BJ (cell line): ENCODE data around the gene CUTA. TPM values are rescaled to one million over a fixed set of nuclear protein-coding genes. Genes with fewer than 3 reads are reported as not detected.
A peak's percentile ranks its signal among the peaks of the same experiment; 100 is the strongest.

Source experiments
- CTCF ChIA-PET: fragments of 350-600 bp; formaldehyde crosslinking; extraction: SDS; loops from one replicate; lab custom pipeline; 2021; ENCODE audit warnings: antibody characterized with exemption, inconsistent platforms; lab: Yijun Ruan, JAX
- POLR2A ChIA-PET: fragments of 300-600 bp; sonication (Branson Sonifier 250); formaldehyde crosslinking; extraction: SDS; loops from one replicate; lab custom pipeline; 2021; ENCODE audit warnings: antibody characterized with exemption; lab: Charles Lee
- DNase-seq: peaks from one replicate; pipeline ENCODE4 v3.0.0-alpha.2; 2011; ENCODE audit warnings: low read depth
- H3K27me3 ChIP-seq: 2 replicates; pipeline ENCODE4 v1.6.0; 2011; ENCODE audit warnings: low read length; ENCODE audit not compliant: control insufficient read depth, insufficient read depth
- H3K36me3 ChIP-seq: 2 replicates; pipeline ENCODE4 v1.5.1; 2011; ENCODE audit warnings: low read length; ENCODE audit not compliant: control insufficient read depth, insufficient read depth
- H3K4me3 ChIP-seq: 2 replicates; pipeline ENCODE4 v1.5.1; 2011; ENCODE audit warnings: low read depth, mild to moderate bottlenecking, control low read depth, low read length
- CTCF ChIP-seq: IDR thresholded peaks from 2 replicates; pipeline ENCODE4 v1.5.1; 2011; ENCODE audit warnings: low read depth, mild to moderate bottlenecking, control low read depth, inconsistent platforms, low read length, moderate library complexity; ENCODE audit not compliant: insufficient read depth
- polyA plus RNA-seq: library from polyadenylated mRNA; depleted of rRNA; stranded (reverse); fragments of >200 nt; gene quantifications from 2 replicates; pipeline ENCODE4 v1.2.3, GENCODE V29; 2011

Gene CUTA
- polyA plus RNA-seq, 1 experiment, result 369 TPM

- DNase-seq, result no peak
- H3K36me3 ChIP-seq, result no peaks in the 10 kb centered on the region
- H3K4me3 ChIP-seq, result peak overlapping the region; percentile 15; the same call in 1 of the 2 replicates
- TF ChIP-seq CTCF, result no peak
- no peaks in the 10 kb centered on the region for H3K27me3 ChIP-seq
- POLR2A ChIA-PET, result no interaction called here
- CTCF ChIA-PET, result interaction anchor here (0.6 to 2.3 kb wide), 12 partner anchors 12 to 297 kb away, joined by 3 to 19 read pairs (median 3); no protein-coding TSS in a partner anchor
Measured at GRCh38 chr6:33390767-33391277, 27.1 kb downstream of the CUTA start.

GRCh38 chr6:33390173-33390572 is 27.7 kb downstream of the CUTA start:
- ChIA-PET POLR2A (no interaction called here), CTCF (interaction anchor here (0.6 to 2.3 kb wide), 5 partner anchors 18 to 296 kb away, joined by 3 to 19 read pairs (median 3); no protein-coding TSS in a partner anchor)
- DNase-seq, result no peak
- H3K36me3 ChIP-seq, result no peaks in the 10 kb centered on the region
- no peak for TF ChIP-seq CTCF
- H3K4me3 ChIP-seq, result no peak overlapping the region
- no peaks in the 10 kb centered on the region for H3K27me3 ChIP-seq

GRCh38 chr6:33384581-33385020 is 33.3 kb downstream of the CUTA start:
- ChIA-PET POLR2A (no interaction called here), CTCF (interaction anchor here (0.6 to 1.8 kb wide), 19 partner anchors 9 to 316 kb away, joined by 3 to 15 read pairs (median 3); partner anchors contain the start of gene ZBTB9)
- peak; percentile 46 for DNase-seq
- peaks cover 1% of the 10 kb centered on the region; the same call in 1 of the 2 replicates for H3K27me3 ChIP-seq
- no peak overlapping the region for H3K4me3 ChIP-seq
- peak; percentile 72 for TF ChIP-seq CTCF
- H3K36me3 ChIP-seq, result no peaks in the 10 kb centered on the region

GRCh38 chr6:33383427-33384185 is 34.3 kb downstream of the CUTA start:
- CTCF ChIA-PET, result interaction anchor here (0.6 to 1.8 kb wide), 18 partner anchors 8 to 317 kb away, joined by 3 to 15 read pairs (median 3); partner anchors contain the start of gene ZBTB9
- peaks cover 1% of the 10 kb centered on the region; the same call in 1 of the 2 replicates for H3K27me3 ChIP-seq
- DNase-seq, result no peak
- POLR2A ChIA-PET, result no interaction called here
- TF ChIP-seq CTCF, result no peak
- no peaks in the 10 kb centered on the region for H3K36me3 ChIP-seq
- no peak overlapping the region for H3K4me3 ChIP-seq
